Suprapubic skin (tissue), 3 donors: Measurements from ENCODE around the gene NUDT17.

Experiments
- CTCF ChIP-seq, 2 donors: fragments of 200-600 bp in 1 of 2; fragments of 450-650 bp in 1 of 2; sonication (generic) in 1 of 2; IDR thresholded peaks; one replicate each; pipeline ENCODE4 v1.5.1; 2016 to 2019; ENCODE audit warnings: antibody characterized with exemption in 2 of 2, mild to moderate bottlenecking in 1 of 2, moderate library complexity in 1 of 2
- POLR2AphosphoS5 ChIP-seq, 3 donors: sonication (generic); formaldehyde crosslinking; IDR thresholded peaks; one replicate each; pipeline ENCODE4 v1.6.1; 2017; ENCODE audit warnings: antibody characterized with exemption in 3 of 3

GRCh38 chr1:145886816-145887215, 41.4 kb downstream of the NUDT17 start:
- TF ChIP-seq POLR2AphosphoS5 (IDR thresholded peaks at IDR 0.05), result no peak
- TF ChIP-seq CTCF (IDR thresholded peaks at IDR 0.05), result no peak
